ENCODE data around the gene DAZAP2.
"Not testable (repeated sequence)": the region's sequence is repeated elsewhere in the genome, so short reads cannot be mapped to it uniquely, and the experiment has no call there.

The DAZAP2 gene

DNA sequence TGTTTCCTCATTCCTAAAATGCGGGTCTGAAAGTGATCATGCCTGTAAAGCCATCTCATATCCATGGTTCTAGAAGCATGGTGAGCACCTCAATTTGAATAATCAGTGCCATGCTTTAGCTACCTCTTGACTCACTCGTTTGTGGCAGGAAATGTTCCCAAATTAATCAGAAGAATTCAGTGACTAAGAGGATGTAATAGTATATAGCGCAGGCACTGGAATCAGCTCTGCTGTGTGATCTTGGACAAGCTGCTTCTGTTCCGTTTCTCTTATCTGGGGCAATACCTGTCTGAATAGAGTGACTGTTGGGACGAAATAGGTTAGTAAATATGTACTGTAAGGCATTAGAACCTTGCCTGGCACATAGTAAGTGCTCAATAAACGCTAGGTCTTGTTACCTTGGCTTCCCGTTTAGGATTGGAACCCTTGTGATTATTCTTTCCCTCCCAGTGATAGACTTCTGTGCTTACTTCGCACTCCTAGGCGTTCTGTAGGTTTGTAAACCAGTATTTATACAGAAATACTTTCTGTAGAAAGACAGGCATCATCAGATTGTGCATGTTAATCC is 32.4 kb downstream of the DAZAP2 start:
- no peak for DNase-seq (ENCODE audit: extremely low read depth, low read depth)
- TF ChIP-seq, protein P1, sequence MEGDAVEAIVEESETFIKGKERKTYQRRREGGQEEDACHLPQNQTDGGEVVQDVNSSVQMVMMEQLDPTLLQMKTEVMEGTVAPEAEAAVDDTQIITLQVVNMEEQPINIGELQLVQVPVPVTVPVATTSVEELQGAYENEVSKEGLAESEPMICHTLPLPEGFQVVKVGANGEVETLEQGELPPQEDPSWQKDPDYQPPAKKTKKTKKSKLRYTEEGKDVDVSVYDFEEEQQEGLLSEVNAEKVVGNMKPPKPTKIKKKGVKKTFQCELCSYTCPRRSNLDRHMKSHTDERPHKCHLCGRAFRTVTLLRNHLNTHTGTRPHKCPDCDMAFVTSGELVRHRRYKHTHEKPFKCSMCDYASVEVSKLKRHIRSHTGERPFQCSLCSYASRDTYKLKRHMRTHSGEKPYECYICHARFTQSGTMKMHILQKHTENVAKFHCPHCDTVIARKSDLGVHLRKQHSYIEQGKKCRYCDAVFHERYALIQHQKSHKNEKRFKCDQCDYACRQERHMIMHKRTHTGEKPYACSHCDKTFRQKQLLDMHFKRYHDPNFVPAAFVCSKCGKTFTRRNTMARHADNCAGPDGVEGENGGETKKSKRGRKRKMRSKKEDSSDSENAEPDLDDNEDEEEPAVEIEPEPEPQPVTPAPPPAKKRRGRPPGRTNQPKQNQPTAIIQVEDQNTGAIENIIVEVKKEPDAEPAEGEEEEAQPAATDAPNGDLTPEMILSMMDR (IDR thresholded peaks at IDR 0.05; ENCODE audit: low read depth, low read length), result no peak

DNA sequence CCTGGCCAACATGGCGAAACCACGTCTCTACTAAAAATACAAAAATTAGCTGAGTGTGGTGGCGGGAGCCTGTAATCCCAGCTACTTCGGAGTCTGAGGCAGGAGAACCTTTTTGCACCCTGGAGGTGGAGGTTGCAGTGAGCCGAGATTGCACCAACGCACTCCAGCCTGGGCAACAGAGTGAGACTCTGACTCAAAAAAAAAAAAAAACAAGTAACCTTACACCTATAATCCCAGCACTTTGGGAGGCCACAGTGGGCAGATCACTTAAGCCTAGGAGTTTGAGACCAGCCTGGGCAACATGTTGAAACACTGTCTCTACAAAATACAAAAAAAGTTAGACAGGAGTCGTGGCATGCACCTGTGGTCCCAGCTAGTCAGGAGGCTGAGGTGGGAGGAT is 34.2 kb downstream of the DAZAP2 start:
- DNase-seq (ENCODE audit: extremely low read depth, low read depth), result not testable (repeated sequence)

DNA sequence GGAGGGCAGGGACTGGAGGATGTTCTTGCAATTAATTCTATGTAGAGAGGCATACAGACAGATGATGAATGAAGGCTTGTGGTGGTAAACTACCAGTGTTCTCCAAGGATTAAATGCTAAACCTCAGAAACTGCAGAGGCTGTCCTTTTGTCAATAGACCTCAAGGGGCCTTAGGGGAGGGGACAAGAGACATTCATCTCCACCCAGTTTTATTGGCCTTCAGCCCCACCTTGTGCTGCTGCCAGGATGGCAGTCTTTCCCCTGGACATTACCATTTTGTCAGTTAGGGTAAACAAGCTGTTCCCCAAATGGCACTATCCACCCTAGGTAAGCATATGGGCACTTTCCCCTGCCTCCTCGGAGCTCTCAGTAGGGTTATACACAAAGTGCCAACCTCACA is 36.5 kb downstream of the DAZAP2 start:
- no peak for DNase-seq (ENCODE audit: extremely low read depth, low read depth)
- TF ChIP-seq, protein P1 (IDR thresholded peaks at IDR 0.05; ENCODE audit: low read depth, low read length), result no peak

DNA sequence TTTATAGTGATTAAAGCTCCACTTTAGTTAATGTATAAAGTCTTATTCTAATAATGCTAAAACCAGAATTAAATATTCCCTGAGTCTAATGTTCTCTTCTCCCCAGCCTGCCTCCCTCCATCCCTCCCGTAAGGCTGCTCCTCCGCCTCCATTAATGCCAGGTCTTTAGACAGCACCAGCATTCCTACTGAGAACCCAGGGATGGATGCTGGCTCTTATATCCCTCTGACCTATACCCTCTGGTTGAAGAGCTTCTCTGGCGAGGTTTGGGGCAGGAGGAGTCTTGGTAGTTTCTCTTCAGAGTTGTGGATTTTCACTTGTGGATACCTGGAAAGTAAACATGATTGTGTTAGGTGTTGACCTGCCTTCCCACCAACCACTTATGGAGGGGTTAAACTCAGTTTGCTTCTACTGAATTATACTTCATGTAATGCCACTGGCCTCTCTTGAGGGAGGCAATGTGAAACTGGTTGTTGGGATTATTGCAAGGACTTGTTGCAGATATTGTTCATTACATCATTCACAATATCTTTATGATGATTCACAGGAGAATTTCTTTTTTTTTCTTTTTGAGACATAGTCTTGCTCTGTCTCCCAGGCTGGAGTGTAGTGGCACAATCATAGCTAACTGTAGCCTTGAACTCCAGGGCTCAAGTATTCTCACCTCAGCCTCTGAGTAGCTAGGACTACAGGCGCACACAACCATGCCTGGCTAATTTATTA is 42.7 kb downstream of the DAZAP2 start:
- no peak for DNase-seq (ENCODE audit: extremely low read depth, low read depth)

DNA sequence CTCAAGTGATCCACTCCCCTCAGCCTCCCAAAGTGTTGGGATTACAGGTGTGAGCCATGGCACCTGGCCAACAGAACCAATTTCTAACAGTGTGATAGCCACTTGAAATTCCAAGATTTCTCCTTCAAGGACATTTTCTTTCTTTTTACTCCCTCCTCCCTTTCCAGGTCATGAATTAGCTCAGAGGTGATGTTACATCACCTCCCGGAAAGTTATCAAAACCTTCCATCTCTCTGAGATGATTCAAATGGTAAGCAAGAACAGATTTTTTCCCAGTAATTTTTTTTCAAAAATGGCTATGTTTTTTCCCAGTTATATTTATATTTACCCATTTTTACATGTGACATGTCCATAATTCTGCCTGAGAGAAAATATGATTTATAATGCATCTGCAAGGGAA is 47.2 kb downstream of the DAZAP2 start:
- DNase-seq (ENCODE audit: extremely low read depth, low read depth), result no peak
- TF ChIP-seq, protein P1 (IDR thresholded peaks at IDR 0.05; ENCODE audit: low read depth, low read length), result no peak

More for the DNA sequence above, 42.7 kb downstream of the DAZAP2 start:
- TF ChIP-seq, protein P1 (IDR thresholded peaks at IDR 0.05; ENCODE audit: low read depth, low read length), result no peak

DNA sequence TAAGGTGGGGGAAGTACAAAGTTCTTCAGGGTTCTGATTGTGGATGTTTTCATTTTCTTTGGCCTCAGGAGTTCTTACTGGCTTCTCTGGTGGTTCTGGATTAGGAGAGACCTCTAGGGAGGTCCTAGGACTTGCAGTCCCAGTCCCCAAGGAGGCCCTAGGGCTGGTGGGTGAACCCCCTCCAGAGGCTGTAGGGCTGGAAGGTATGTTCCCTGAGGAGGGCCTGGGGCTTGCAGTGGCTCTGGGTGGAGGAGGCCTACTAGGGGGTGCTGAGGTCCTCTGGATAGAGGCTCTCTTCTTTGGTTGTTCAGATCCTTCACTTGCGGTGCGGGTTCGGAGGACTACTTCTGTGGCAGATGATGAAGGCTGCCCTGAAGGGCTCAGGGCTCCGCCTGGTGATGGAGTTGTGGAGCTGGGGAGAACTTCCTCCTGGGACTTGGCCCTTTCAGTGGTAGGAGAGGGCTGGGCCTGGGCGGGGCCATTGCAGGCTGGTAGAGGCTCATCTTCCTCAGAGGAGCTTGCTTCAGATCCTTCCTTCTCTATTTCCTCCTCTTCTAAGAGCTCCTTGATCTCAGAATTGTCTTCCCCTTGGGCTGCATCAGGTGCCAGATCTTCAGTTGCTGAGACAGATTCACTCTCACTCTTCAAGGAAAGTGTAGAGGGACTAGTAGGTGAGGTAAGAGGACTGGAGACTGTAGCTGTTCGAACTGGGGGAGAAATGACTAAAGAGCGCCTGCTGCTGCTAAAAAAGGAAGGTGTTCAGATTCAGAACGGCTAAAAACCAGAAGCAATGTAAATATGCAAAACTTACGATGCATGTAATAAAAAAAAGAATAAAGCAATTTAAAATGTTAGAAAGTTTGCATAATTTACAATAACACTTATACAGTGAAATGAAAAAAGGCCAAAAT is 53.2 kb downstream of the DAZAP2 start:
- DNase-seq (ENCODE audit: extremely low read depth, low read depth), result not testable (repeated sequence)
